SU-DHL-6 (cell line): ENCODE results near the gene ZBTB42.

ENCODE experiments used
- CTCF ChIP-seq: fragments of 200-600 bp; sonication (generic); IDR thresholded peaks from one replicate; pipeline ENCODE4 v1.5.1; 2017; ENCODE audit warnings: antibody characterized with exemption, mild to moderate bottlenecking, low read length, moderate library complexity; ENCODE audit not compliant: insufficient read depth, poor library complexity, severe bottlenecking
- EZH2phosphoT487 ChIP-seq: fragments of 200-600 bp; sonication (generic), shearing (Covaris generic); conservative IDR thresholded peaks from 2 replicates; pipeline ENCODE4 v1.6.1; 2018; ENCODE audit warnings: mild to moderate bottlenecking, antibody characterized with exemption, low read length, moderate library complexity, mixed read lengths

GRCh38 chr14:104751539-104752422 lies 49.1 kb upstream of the ZBTB42 start:
- TF ChIP-seq CTCF (no peak), EZH2phosphoT487 (no peak)
